Muscle of leg (tissue), 11 donors: ENCODE measurements around the gene ETV5. TPM values are rescaled to one million over a fixed set of nuclear protein-coding genes. Genes with fewer than 3 reads are reported as not detected.
A peak's percentile ranks its signal among the peaks of the same experiment; 100 is the strongest.
"Not testable (repeated sequence)": the region's sequence is repeated elsewhere in the genome, so short reads cannot be mapped to it uniquely, and the experiment has no call there.

Source experiments
- DNase-seq: peaks from one replicate; pipeline ENCODE4 v3.0.0; 2013
- H3K27ac ChIP-seq: one replicate; pipeline ENCODE4 v1.5.1; 2013; ENCODE audit warnings: mild to moderate bottlenecking, low read length, control low read depth
- H3K27me3 ChIP-seq: one replicate; pipeline ENCODE4 v1.6.1; 2013; ENCODE audit warnings: low read length; ENCODE audit not compliant: control insufficient read depth, insufficient read depth
- H3K36me3 ChIP-seq: one replicate; pipeline ENCODE4 v1.6.1; 2013; ENCODE audit warnings: low read length; ENCODE audit not compliant: control insufficient read depth, insufficient read depth
- H3K4me1 ChIP-seq: one replicate; pipeline ENCODE4 v1.6.1; 2013; ENCODE audit warnings: low read length; ENCODE audit not compliant: control insufficient read depth, insufficient read depth
- H3K4me3 ChIP-seq: one replicate; pipeline ENCODE4 v1.5.1; 2013; ENCODE audit warnings: low read length, control low read depth
- H3K9me3 ChIP-seq: replicated peaks from 2 replicates; pipeline ENCODE4 v1.6.1; 2013; ENCODE audit warnings: low read depth, low read length; ENCODE audit not compliant: control insufficient read depth
- WGBS: methylation state at CpG from one replicate; pipeline ENCODE4 v1.1.5; 2013; ENCODE audit warnings: missing lambda C conversion rate; ENCODE audit not compliant: insufficient coverage; 5-methylcytosine and 5-hydroxymethylcytosine counted together
- polyA plus RNA-seq, 8 donors: library from polyadenylated mRNA; unstranded; fragments of 120-200 nt; gene quantifications; one replicate each; pipeline versions ENCODE4 v1.2.1 to v1.2.3, GENCODE V29; 2013; ENCODE audit warnings: inconsistent platforms in 1 of 8, low replicate concordance in 1 of 8; ENCODE audit not compliant: insufficient read length in 8 of 8, insufficient read depth in 1 of 8
- total RNA-seq: library from RNA; stranded (reverse); fragments of 120-200 nt; gene quantifications from one replicate; pipeline ENCODE4 v1.2.4, GENCODE V29; 2013

ETV5 gene
- total and polyA plus RNA-seq, 9 donors = 25.6 to 34.5 (median 29.9) TPM

DNA sequence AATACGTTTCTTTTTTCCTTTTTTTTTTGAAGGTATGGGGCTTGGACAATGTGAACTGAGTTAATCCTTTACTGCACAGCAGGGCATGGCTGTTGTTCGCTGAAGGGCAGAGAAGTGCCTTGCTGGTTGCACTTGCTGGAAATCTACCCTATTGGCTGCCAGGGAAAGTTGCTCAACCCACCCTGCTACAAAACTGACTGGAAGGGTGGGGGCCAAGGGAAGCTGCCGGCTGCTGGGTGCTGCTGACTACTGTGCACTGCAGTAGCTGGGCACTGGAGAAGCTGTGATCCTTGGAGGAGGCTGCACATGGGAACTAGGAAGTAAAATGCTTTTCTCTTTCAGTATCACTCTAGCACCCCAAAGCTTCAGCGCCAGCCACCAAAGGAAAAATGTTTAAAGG is 70.5 kb downstream of the ETV5 start:
- Histone ChIP-seq H3K4me1 (peaks cover 2% of the 10 kb centered on the region), H3K36me3 (no peaks in the 10 kb centered on the region), H3K27me3 (no peaks in the 10 kb centered on the region), H3K9me3 (peaks cover 7% of the 10 kb centered on the region), H3K4me3 (no peak overlapping the region), H3K27ac (no peak overlapping the region)
- DNase-seq = no peak
- 43% methylated on average over 1 of the region's 4 CpGs for WGBS

DNA sequence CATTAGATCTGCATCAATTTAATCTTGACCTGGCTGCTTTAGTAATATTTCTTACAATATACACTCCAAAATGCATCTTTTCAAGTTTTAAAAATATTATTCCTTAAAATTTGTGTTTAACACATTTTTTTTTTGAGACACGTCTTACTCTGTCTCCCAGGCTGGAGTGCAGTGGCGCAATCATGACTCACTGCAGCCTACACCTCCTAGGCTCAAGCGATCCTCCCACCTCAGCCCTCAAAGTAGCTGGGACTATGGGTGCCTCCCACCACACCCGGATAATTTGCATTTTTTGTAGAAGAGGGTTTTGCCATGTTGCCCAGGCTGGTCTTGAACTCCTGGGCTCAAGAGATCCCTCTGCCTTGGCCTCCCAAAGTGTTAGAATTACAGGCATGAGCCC is 73.6 kb downstream of the ETV5 start:
- no peaks in the 10 kb centered on the region for H3K36me3 ChIP-seq
- no peaks in the 10 kb centered on the region for H3K4me1 ChIP-seq
- WGBS = 100% methylated on average over 1 of the region's 4 CpGs
- no peak for DNase-seq
- H3K27ac ChIP-seq = no peak overlapping the region
- no peaks in the 10 kb centered on the region for H3K27me3 ChIP-seq
- no peak overlapping the region for H3K4me3 ChIP-seq
- H3K9me3 ChIP-seq = peaks cover 7% of the 10 kb centered on the region

DNA sequence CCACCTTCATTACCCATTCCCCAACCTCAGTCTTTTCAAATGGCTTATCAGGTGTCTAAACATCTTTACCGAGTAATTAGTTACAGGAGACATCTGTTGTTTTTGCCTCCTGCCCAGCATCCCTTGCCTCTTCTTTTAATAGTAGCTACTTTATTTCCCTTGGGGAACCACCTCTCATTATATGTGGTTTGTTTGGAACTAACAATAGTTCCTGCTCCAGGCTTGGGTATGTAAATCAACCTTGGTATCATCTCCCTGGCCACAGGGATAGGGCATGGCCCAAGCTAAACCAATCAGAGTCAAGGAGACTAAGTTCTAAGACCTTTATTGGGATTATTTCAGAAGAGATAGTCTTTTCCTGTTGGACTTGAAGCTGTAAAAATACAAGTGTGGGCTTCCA is 76.6 kb downstream of the ETV5 start:
- no peak overlapping the region for H3K4me3 ChIP-seq
- no CpG with 5 or more reads among the region's 1 CpG for WGBS
- no peaks in the 10 kb centered on the region for H3K9me3 ChIP-seq
- DNase-seq = no peak
- no peaks in the 10 kb centered on the region for H3K4me1 ChIP-seq
- no peaks in the 10 kb centered on the region for H3K36me3 ChIP-seq
- no peak overlapping the region for H3K27ac ChIP-seq
- no peaks in the 10 kb centered on the region for H3K27me3 ChIP-seq

DNA sequence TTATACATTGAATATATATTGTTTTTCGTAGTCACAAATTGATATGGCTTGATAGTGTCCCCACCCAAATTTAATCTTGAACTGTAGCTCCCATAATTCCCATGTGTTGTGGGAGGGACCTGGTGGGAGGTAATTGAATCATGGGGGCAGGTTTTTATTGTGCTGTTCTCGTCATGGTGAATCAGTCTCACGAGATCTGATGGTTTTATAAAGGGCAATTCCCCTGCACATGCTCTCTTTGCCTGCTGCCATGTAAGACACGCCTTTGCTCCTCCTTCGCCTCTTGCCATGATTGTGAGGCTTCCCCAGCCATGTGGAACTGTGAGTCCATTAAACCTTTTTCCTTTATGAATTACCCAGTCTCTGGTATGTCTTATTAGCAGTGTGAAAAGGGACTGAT is 82.9 kb downstream of the ETV5 start:
- not testable (repeated sequence) for H3K4me3 ChIP-seq, H3K36me3 ChIP-seq, H3K9me3 ChIP-seq, DNase-seq, H3K27ac ChIP-seq, H3K27me3 ChIP-seq
- peaks cover 14% of the 10 kb centered on the region for H3K4me1 ChIP-seq
- 90% methylated on average over 2 of the region's 5 CpGs for WGBS

DNA sequence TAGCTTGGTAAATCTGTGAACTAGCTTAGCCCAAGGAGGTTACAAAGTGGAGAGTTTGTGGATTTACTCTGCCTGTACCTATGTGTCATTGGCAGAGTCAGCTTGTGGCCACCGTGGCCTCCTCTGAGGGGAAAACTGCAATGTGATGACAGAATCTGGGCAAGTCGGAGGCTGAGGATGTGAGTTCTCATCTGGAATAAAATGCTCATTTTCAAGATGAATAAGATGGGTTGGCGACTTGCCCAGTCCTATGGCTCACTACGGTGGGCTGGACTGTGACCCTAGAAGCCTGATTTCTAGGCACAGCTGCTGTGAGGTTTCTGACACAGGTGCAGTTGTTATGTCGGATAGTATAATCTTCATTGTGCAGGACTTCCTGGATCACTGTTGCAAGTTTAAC is 83.7 kb downstream of the ETV5 start:
- H3K27ac ChIP-seq = no peak overlapping the region
- H3K36me3 ChIP-seq = no peaks in the 10 kb centered on the region
- H3K9me3 ChIP-seq = no peaks in the 10 kb centered on the region
- peak; percentile 50 for DNase-seq
- H3K4me3 ChIP-seq = no peak overlapping the region
- no peaks in the 10 kb centered on the region for H3K27me3 ChIP-seq
- peaks cover 14% of the 10 kb centered on the region for H3K4me1 ChIP-seq
- 10% methylated on average over 4 of the region's 5 CpGs for WGBS

GRCh38 chr3:186024210-186024609 is 84.7 kb downstream of the ETV5 start:
- H3K9me3 ChIP-seq = no peaks in the 10 kb centered on the region
- no peaks in the 10 kb centered on the region for H3K27me3 ChIP-seq
- no peak overlapping the region for H3K4me3 ChIP-seq
- H3K27ac ChIP-seq = peak overlapping the region; percentile 43
- 29% methylated on average over 4 of the region's 6 CpGs for WGBS
- peaks cover 14% of the 10 kb centered on the region for H3K4me1 ChIP-seq
- H3K36me3 ChIP-seq = no peaks in the 10 kb centered on the region
- DNase-seq = peak; percentile 98

DNA sequence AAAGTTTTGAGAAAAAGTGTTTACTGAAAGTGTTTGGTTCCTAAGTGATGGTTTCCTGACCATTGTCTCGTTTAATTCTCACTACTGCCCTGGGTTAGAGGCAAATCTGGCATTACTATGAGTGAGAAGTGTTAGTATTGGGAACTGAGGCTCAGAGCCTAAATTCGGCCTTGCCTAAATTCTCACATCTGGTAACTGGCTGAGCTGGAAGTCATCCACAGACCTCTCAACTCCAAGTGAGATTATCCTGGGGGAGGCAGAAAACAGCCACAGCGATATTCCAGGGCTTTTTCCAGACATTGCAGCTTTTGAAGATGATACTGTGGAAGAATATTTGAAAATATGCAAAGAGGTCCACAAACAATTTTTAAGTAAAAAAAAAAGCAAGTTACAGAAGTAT is 86.0 kb downstream of the ETV5 start:
- WGBS = no CpG with 5 or more reads among the region's 3 CpGs

DNA sequence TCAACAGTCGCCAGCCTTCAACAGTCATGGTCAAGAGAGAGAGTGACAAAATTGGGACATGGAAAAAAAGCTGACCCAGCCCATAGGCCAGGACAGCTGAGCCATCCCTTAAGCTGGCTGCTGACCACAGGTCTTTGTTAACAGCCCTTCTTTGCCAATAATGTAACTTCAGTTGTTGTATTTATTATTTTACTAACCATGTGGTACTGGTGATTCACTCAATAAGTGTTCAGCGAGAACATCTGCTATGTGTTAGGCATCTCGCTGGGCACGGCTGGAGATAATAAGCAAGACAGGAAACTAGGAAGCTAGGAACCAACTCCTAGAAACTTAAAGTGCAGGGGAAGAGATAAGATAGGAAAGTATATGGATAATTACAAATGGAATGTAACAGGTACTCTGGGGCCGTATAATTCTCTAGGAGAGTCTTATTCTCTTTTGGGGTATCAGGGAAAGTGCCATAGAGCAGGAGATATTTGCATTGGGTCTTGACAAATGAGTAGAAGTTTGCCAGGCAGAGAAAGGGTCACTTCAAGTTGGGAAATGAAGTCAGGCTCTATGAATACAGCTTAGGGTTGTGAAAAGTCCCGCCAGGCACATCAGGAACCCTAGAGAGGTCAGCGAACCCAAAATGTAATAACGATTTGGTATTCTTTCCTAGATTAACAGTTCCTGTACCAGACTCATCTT is 87.1 kb downstream of the ETV5 start:
- H3K27ac ChIP-seq = no peak overlapping the region
- peaks cover 14% of the 10 kb centered on the region for H3K4me1 ChIP-seq
- H3K27me3 ChIP-seq = no peaks in the 10 kb centered on the region
- DNase-seq = peak; percentile 49
- H3K36me3 ChIP-seq = no peaks in the 10 kb centered on the region
- H3K9me3 ChIP-seq = peaks cover 2% of the 10 kb centered on the region
- 86% methylated on average over 5 of the region's 8 CpGs for WGBS
- H3K4me3 ChIP-seq = no peak overlapping the region

More for the DNA sequence above, 86.0 kb downstream of the ETV5 start:
- peak; percentile 12 for DNase-seq
- Histone ChIP-seq H3K27me3 (no peaks in the 10 kb centered on the region), H3K4me3 (no peak overlapping the region), H3K36me3 (no peaks in the 10 kb centered on the region), H3K9me3 (no peaks in the 10 kb centered on the region), H3K27ac (no peak overlapping the region), H3K4me1 (peaks cover 14% of the 10 kb centered on the region)

GRCh38 chr3:186021250-186021649 is 87.6 kb downstream of the ETV5 start:
- not testable (repeated sequence) for H3K36me3 ChIP-seq, DNase-seq, H3K27ac ChIP-seq, H3K27me3 ChIP-seq, H3K9me3 ChIP-seq, H3K4me3 ChIP-seq
- WGBS = no CpG with 5 or more reads among the region's 6 CpGs
- peaks cover 14% of the 10 kb centered on the region for H3K4me1 ChIP-seq

GRCh38 chr3:186019288-186019687 is 89.6 kb downstream of the ETV5 start:
- not testable (repeated sequence) for H3K27ac ChIP-seq, DNase-seq, H3K4me3 ChIP-seq, H3K9me3 ChIP-seq, H3K27me3 ChIP-seq, H3K36me3 ChIP-seq, H3K4me1 ChIP-seq
- WGBS = no CpG with 5 or more reads among the region's 2 CpGs

DNA sequence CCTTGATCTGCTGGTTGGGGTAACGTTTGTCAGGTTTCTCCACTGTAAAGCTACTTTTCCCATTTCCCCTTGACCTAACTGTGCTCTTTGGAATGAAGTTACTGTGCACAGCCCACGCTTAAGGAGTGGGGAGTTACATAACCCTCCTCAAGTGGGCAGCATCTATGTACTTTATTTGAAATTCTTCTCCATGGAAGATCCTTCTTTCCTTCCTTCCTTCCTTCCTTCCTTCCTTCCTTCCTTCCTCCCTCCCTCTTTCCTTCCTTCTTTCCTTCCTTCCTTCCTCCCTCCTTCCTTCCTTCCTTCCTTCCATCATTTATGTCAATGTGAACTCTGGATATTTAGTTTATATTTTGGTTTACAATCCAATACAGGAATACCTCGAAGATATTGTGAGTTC is 94.0 kb downstream of the ETV5 start:
- Histone ChIP-seq H3K27ac (no peak overlapping the region), H3K36me3 (no peaks in the 10 kb centered on the region), H3K4me1 (no peaks in the 10 kb centered on the region), H3K27me3 (peaks cover 6% of the 10 kb centered on the region), H3K9me3 (peaks cover 9% of the 10 kb centered on the region), H3K4me3 (no peak overlapping the region)
- DNase-seq = no peak
- 83% methylated on average over 1 of the region's 3 CpGs for WGBS
